Effector CD8-positive, alpha-beta T cell (primary cell): ENCODE measurements around the gene GPC5.

ENCODE experiments used
- DNase-seq: peaks from one replicate; lab custom pipeline; 2025; lab: John Stamatoyannopoulos, UW

Gene GPC5

DNA sequence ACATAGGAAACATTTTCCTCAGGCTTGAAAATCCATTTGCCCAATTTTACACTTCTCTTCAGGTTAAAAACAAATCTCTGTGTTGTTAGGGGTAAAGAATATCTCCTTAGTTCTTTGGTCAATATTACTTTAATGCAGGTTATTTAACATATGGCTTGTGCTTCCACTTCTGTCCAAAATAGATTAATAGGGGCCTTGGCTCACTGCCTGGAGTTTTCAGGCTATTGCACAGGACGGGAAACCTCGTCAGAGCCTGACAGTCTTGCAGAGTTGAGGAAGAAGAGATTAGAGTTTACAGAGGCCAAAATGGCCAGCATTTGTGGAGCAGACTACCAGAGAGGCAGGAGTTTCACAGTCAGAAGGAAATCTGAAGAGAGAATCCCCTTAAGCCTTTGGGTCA is 964.3 kb downstream of the GPC5 start:
- DNase-seq, result no peak

DNA sequence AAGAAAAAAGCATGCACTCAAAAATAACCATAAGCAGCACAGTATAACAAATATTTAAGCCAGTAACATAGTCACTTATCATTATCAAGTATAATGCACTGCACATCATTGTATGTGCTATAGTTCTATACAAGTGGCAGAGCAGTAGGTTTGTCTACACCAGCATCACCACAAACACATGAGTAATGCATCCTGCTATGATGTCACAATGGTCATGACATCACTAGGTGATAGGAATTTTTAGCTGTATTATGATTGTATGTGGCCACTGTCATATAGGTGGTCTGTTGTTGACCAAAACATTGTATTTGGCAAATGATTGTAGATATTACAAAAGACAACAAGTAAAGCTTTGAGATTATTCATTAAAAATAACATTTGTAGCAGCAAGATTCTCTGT is 967.5 kb downstream of the GPC5 start:
- DNase-seq, result no peak

- DNase-seq, result no peak
Observed at GRCh38 chr13:92377396-92377795, 979.0 kb downstream of the GPC5 start.

DNA sequence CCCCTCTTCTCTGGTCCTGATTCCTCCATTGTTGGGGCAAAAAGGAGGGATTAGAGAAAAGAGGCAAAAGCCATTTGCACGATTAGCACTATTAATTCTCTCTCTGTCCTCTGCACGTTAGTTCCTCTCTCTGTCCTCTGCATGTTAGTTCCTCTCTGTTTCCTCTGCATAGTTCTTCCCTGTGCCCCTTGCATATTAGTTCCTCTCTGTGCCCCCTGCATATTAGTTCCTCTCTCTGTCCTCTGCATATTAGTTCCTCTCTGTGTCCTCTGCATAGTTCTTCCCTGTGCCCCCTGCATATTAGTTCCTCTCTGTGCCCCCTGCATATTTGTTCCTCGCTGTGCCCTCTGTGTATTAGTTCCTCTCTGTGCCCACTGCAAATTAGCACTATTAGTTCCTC is 981.0 kb downstream of the GPC5 start:
- DNase-seq, result no peak

DNA sequence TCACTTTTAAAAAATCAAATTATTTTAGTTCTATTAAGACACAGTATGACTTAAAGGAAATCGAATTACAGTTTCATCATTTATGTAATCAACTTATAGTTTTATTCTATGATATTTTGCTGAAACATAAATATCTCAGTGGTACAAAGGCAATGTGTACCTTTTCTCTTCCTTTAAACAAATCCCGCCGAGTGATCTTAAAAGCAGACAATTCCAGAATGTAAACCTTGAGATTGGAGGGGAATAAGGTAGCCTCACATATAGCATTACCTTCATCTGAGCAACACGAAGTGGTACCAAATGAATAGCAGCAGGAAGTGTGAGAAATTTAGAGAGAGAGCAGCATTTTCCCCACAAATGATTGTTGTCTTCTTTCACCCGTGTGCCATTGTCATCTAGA is 986.0 kb downstream of the GPC5 start:
- no peak for DNase-seq

DNA sequence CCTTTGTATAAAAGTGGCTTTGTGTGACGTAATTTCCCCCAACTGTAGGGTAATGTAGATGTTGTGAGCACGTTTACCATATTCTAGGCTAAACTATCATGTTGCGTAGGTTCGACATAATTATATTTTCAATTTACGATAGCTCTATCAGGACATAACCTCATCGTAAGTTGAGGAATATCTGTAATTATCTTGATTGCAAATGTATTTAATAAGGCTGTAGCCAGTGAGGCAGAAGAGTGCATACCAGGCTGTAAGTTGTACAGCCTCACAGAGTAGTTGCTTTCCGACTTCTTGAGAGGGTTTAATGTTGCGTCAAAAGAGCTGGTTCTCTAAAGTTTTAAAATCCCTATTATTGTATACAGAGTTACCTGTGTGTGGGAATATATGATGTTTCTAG is 988.8 kb downstream of the GPC5 start:
- DNase-seq, result no peak

DNA sequence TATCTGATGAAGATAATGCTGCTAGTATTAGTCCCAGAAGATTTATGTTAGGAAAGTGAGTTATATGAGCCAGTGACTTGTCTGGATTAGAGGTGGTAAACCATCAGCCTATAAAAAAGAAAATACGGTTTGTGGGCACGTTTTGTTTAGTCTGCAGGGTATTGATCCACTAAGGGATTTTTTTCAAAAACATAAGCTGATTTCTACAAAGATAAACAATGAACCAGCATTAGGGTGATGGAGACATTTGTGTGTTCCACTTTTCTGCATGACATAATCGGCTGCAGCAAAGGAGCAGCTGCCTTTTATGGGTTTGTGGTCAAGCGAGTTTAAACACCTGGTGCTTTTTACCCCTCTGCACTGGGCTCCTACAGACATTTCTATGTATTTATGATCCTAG is 991.8 kb downstream of the GPC5 start:
- DNase-seq, result no peak

GRCh38 chr13:92403606-92404005 is 1005.2 kb downstream of the GPC5 start:
- DNase-seq, result no peak

DNA sequence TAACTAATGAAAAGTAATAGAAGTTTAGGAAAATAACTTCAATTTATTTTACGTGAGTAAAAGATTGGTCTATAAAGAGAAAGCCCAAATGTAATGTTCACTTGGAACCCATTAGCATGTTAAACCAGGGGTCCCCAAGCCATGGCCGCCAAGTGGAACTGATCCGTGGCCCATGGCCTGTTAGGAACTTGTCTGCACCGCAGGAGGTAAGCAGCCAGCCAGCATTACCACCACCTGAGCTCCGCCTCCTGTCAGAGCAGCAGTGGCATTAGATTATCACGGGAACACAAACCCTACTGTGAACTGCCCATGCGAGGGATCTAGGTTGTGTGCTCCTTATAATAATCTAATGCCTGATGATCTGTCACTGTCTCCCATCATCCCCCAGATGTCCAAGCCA is 1009.4 kb downstream of the GPC5 start:
- no peak for DNase-seq

- no peak for DNase-seq
Observed at GRCh38 chr13:92412481-92412880, 1014.1 kb downstream of the GPC5 start.

- DNase-seq, result no peak
Observed at GRCh38 chr13:92412996-92413395, 1014.6 kb downstream of the GPC5 start.

DNA sequence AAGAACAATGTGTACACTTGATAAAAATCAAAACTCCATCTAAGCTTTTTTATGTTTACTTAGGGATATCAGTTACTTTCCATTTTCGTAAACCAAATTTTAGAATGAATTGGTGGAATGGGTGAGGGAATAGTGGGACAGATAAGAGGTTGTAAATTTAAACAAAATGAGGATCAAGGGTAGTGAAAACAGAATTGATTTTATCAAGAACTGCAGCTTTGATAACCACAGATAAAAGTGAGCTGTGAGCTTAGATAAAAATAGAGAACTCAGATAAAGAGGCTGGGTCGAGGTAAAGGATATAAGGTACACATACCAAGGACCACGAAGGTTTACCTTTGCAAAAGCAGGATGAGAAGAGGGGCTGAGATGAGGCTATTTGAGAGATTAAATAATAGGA is 1015.0 kb downstream of the GPC5 start:
- no peak for DNase-seq

DNA sequence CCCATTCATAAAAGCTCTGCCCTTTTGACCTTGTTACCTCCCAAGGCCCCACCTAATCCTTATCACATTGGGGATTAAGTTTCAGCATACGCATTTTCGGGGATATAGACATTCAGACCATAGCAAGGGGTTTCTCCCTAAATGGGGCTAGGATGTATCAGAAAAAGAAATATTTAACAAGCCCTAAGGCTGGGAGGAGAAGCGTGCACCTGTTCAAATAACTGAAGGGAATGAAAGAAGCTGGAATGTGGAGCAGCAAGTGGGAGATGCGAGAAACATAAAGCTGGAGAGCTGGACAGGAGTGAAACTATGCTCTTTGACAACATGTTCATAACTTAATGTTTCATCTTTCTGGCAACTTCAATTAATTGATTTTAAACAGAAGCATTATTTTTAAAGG is 1016.4 kb downstream of the GPC5 start:
- no peak for DNase-seq

DNA sequence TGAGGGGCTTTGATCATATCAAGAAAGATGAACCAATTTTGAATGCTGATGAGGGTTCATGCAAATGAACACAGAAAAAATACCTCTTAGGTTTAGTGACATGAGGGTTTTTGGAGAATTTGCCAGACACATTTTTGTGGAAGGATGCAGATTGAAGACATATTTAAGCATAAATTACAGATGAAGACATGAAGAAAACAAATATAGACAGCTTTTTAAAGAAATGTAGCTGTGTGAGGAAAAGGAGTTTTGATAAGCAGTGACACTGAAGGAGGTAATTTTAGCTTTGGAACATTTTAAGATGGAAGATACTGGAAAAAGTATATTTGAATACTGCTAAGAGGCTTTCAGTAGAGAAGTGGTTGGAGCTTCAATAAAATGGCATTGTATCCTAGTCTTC is 1017.4 kb downstream of the GPC5 start:
- no peak for DNase-seq

DNA sequence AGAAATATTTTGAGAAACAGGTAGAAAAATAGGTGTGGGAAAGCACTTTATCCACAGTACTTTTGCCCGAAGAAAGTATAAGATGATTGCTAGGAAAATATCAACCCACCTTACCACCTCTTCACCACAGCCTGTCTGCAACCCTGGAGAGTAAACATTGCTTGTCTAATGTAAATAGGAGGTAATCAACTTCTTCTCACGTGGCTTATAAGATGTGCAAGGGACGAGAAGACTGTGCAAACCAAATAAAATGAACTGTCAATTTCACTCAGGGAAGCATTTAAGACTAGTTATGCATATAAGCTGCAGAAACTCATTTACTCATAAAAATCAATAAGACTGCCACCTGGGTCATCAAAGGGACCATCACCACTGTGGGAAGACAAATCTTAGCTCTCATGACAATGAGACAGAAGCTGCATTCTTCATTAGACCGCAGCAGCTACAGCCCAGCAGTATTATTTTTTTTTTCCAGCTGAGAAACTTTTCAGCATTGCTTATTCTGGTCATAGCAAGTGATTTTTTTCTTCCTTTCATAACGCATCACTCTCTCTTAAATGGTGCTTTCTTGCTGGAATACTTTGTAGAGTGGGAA is 1020.5 kb downstream of the GPC5 start:
- no peak for DNase-seq

DNA sequence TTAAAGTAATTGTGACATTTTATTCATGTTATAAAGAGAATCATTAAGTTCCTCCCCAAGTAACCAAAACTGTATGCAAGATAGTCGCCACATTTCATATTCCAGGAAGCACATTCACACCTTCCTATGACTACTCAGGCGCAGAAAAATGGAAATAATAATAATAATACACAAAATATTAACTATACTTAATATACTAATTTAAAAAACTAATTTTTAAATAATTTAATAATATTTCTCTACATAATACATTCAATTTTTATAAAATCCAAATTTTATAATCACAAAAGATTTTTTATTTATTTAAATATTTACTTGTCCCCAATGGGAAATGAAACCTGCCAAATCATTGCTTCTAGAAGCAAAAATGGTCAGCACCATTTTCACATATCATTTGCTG is 1030.8 kb downstream of the GPC5 start:
- no peak for DNase-seq

- DNase-seq, result no peak
Observed at GRCh38 chr13:92433386-92433785, 1035.0 kb downstream of the GPC5 start.

DNA sequence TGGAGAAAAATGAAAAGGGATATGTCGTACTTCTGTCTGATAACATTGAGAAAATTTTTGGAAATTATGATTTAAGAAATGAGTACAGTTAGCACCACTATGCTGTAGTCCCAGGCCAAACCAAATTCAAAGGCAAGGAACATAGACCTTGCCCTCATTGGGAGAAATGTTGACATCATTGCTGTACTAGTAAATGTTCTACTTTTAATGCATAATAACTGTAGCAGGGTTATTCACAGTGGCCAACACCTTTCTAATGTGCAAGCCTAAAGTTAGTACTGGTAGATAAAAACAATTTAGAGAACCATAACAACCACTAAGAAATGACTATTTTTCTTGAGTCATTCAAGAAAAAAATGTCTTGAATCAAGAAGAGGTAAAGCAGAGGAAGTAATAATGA is 1035.5 kb downstream of the GPC5 start:
- no peak for DNase-seq

DNA sequence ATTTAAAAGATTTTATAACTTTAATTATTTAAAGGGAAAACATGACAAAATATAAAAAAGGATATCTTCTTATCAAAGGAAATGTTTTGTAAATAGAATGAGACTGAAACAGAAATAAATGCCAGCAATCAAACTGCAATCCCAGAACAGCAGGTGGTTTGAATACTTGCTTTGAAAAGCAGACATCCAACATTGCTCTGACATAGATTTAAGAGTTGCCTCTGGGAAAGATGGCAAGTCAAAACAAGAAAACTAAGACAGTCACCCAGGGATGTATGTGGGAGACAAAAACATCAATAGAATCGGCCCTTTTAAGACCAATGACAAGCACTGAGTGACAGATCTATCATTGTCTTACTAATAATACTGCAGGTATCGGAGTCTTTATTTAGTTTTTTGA is 1038.5 kb downstream of the GPC5 start:
- DNase-seq, result no peak

DNA sequence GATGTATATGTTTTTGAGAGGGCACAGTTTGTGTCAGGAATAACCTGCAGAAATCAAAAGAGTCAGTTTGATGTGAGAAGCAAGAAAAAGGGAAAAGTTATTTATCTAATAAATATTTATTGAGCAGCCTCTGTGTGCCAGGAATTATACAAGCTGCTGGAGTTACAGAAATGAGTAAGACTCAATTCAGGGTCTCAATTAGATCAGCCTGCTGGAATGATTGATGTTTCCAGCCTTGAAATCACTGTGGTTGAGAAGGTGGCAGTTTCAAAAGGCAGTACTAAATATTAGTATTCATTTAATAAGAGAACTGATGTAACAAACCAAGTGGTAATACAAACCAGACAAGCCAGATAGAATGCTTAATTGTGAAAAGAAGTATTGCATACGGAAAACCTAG is 1045.8 kb downstream of the GPC5 start:
- DNase-seq, result no peak

GRCh38 chr13:92451060-92451459 is 1052.6 kb downstream of the GPC5 start:
- no peak for DNase-seq

- no peak for DNase-seq
Observed at GRCh38 chr13:92452840-92453239, 1054.4 kb downstream of the GPC5 start.

- no peak for DNase-seq
Observed at GRCh38 chr13:92459306-92459705, 1060.9 kb downstream of the GPC5 start.

DNA sequence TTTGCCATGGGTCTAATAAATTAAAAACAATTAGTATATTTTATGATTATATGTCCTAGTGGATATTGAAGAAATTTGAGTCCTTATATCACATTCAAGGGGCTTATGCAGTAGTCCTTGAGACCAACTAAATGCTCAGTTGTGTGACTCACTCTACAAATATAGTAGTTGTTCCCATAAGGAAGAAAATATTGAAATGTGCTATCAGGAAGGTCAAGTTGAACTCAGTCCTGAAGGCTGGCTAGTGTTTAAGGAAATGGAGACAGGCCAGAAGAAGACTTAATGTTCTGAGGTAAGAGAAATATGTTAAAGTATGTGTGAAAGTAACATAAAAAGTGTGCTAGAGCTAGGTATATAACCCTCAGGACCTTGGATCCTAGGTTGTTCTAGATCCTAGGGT is 1062.1 kb downstream of the GPC5 start:
- no peak for DNase-seq

- DNase-seq, result no peak
Observed at GRCh38 chr13:92461402-92461801, 1063.0 kb downstream of the GPC5 start.
